ENCODE results near the gene SLC24A3.

SLC24A3 gene

DNA sequence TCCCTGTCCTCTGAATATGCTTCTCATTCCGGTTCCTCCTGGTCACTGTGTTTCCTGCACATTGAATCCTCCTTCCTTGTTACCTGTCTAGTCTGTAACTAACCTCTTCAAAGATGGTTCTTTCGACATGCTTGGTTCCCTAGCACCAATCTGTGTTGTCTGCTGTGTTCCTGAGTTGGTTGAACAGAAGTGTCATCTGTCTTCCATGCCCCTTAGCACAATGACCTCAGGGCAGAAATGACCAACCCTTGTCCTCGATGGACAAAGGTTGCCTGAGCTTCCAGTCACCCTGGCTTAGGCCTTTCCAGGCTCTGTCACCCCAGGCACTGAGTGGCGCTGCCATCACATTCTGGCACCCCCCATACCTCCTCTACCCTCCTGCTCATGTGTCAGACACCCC is 278.8 kb downstream of the SLC24A3 start:
- no peaks in the 10 kb centered on the region for H3K9me3 ChIP-seq (ENCODE audit: control insufficient read depth, insufficient read depth, low read depth, low read length)
- no peaks in the 10 kb centered on the region for H3K4me1 ChIP-seq (ENCODE audit: control insufficient read depth, insufficient read depth, low read length)
- no peaks in the 10 kb centered on the region for H3K36me3 ChIP-seq (ENCODE audit: control insufficient read depth, insufficient read depth, low read length)
- no peaks in the 10 kb centered on the region for H3K27me3 ChIP-seq (ENCODE audit: control insufficient read depth, insufficient read depth, low read length)
- H3K4me3 ChIP-seq (ENCODE audit: low read depth, low read length) = no peak overlapping the region
- H3K27ac ChIP-seq (ENCODE audit: low read depth, low read length) = no peak overlapping the region
- H3K9ac ChIP-seq (ENCODE audit: low read length) = no peak overlapping the region

- Histone ChIP-seq H3K9ac (ENCODE audit: low read length) (no peak overlapping the region), H3K27me3 (ENCODE audit: control insufficient read depth, insufficient read depth, low read length) (no peaks in the 10 kb centered on the region), H3K4me3 (ENCODE audit: low read depth, low read length) (no peak overlapping the region), H3K36me3 (ENCODE audit: control insufficient read depth, insufficient read depth, low read length) (no peaks in the 10 kb centered on the region), H3K4me1 (ENCODE audit: control insufficient read depth, insufficient read depth, low read length) (no peaks in the 10 kb centered on the region), H3K27ac (ENCODE audit: low read depth, low read length) (no peak overlapping the region), H3K9me3 (ENCODE audit: control insufficient read depth, insufficient read depth, low read depth, low read length) (no peaks in the 10 kb centered on the region)
Measured at GRCh38 chr20:19492116-19492515, 279.7 kb downstream of the SLC24A3 start.

- Histone ChIP-seq H3K9ac (ENCODE audit: low read length) (no peak overlapping the region), H3K9me3 (ENCODE audit: control insufficient read depth, insufficient read depth, low read depth, low read length) (no peaks in the 10 kb centered on the region), H3K4me1 (ENCODE audit: control insufficient read depth, insufficient read depth, low read length) (no peaks in the 10 kb centered on the region), H3K36me3 (ENCODE audit: control insufficient read depth, insufficient read depth, low read length) (no peaks in the 10 kb centered on the region), H3K27ac (ENCODE audit: low read depth, low read length) (no peak overlapping the region), H3K27me3 (ENCODE audit: control insufficient read depth, insufficient read depth, low read length) (no peaks in the 10 kb centered on the region), H3K4me3 (ENCODE audit: low read depth, low read length) (no peak overlapping the region)
Measured at GRCh38 chr20:19492687-19493336, 280.4 kb downstream of the SLC24A3 start.

DNA sequence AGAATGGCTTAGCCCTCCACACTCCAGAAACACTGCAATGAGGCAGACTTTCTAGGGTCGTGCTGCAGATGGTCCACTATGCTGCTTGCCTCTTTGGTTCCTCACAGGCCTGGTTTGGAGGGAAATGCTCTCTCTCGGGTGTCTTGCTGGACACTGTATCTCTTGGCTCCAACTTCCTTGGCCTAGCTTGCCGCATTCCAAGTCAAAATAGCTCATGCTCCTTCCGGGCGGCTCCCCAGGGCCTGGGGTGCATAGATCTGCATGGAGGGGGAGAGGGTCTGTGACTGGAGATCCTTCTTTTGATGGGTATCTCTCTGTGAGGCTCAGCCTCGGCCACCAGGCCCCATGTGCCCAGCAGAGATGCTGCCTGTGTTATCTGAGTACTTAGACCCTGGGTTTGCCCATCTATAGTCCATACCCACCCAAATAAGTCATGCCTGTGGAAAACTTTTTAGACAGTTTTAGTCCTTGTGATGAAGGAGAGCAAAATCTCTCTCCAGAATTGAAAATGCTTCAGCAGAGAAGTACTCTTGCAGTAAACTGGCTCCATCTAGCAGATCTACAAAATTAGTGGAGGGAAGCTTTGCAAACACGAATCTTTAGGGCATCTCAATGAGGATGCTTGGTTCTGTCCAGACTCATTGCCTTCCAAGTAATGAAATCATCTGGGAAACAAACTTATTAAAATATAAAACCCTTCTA is 281.5 kb downstream of the SLC24A3 start:
- no peaks in the 10 kb centered on the region for H3K27me3 ChIP-seq (ENCODE audit: control insufficient read depth, insufficient read depth, low read length)

DNA sequence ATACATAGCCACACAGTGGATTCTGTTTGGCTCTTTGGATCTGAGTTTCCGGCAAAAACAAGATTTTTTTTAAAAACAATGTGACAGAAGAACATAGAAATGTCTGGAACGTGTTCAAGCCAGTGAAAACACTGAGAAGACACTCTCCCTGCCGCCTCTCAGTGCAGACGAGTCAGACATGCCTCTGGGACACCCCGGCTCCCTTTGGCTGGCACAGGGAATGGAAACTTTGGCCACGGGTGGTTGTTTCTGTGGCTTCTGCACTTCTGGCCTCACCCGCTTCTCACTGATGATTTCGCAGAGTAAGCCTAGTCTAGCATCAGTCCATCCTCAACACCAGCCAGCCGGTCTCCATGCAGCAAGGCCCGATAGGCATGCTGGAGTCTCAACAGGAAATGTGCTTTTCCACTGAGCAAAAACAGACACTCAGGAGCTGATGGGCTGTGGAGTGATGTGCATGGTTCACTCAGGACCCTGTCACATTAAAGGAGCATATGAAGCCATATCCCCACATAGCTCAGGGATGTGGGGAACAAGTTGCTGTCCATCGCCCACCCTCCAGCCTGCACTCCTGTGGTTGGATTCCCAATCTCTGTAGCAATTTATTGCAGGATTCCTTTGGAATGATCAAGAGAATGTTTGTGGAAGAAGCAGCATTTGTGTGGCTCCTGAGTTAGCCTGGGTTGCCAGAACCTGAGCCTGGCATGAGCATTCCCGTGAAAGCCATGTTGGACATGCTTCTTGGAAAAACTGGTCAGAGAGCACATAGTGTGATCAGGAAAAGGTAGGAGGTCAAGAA is 283.7 kb downstream of the SLC24A3 start:
- no peaks in the 10 kb centered on the region for H3K27me3 ChIP-seq (ENCODE audit: control insufficient read depth, insufficient read depth, low read length)
- H3K27ac ChIP-seq (ENCODE audit: low read depth, low read length) = no peak overlapping the region
- no peaks in the 10 kb centered on the region for H3K4me1 ChIP-seq (ENCODE audit: control insufficient read depth, insufficient read depth, low read length)

More for the DNA sequence above, 281.5 kb downstream of the SLC24A3 start:
- Histone ChIP-seq H3K4me3 (ENCODE audit: low read depth, low read length) (no peak overlapping the region), H3K4me1 (ENCODE audit: control insufficient read depth, insufficient read depth, low read length) (no peaks in the 10 kb centered on the region), H3K9me3 (ENCODE audit: control insufficient read depth, insufficient read depth, low read depth, low read length) (no peaks in the 10 kb centered on the region), H3K27ac (ENCODE audit: low read depth, low read length) (no peak overlapping the region), H3K9ac (ENCODE audit: low read length) (no peak overlapping the region), H3K36me3 (ENCODE audit: control insufficient read depth, insufficient read depth, low read length) (no peaks in the 10 kb centered on the region)

DNA sequence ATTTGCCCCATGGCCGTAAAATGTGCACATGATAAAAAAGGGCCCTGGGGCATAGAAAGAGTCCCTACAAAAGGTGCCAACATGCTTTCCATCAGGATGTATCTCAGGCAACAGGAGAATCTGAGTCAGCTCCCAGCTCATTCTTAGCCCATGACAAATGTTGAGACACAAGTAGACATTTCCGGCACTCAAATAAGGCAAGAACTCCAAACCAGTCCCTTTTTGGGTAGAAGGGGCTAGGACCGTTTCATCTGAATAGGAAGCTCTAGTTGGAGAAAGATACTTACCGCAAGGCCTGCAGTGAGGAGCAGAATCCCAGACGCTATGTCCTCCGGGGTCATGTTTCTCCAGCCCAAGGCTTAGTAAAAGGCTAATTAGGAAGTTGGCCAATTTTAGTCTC is 284.6 kb downstream of the SLC24A3 start:
- Histone ChIP-seq H3K36me3 (ENCODE audit: control insufficient read depth, insufficient read depth, low read length) (no peaks in the 10 kb centered on the region), H3K4me1 (ENCODE audit: control insufficient read depth, insufficient read depth, low read length) (no peaks in the 10 kb centered on the region), H3K4me3 (ENCODE audit: low read depth, low read length) (no peak overlapping the region), H3K27ac (ENCODE audit: low read depth, low read length) (no peak overlapping the region), H3K9ac (ENCODE audit: low read length) (no peak overlapping the region), H3K27me3 (ENCODE audit: control insufficient read depth, insufficient read depth, low read length) (no peaks in the 10 kb centered on the region), H3K9me3 (ENCODE audit: control insufficient read depth, insufficient read depth, low read depth, low read length) (no peaks in the 10 kb centered on the region)

More for the DNA sequence above, 283.7 kb downstream of the SLC24A3 start:
- Histone ChIP-seq H3K36me3 (ENCODE audit: control insufficient read depth, insufficient read depth, low read length) (no peaks in the 10 kb centered on the region), H3K4me3 (ENCODE audit: low read depth, low read length) (no peak overlapping the region), H3K9me3 (ENCODE audit: control insufficient read depth, insufficient read depth, low read depth, low read length) (no peaks in the 10 kb centered on the region), H3K9ac (ENCODE audit: low read length) (no peak overlapping the region)

DNA sequence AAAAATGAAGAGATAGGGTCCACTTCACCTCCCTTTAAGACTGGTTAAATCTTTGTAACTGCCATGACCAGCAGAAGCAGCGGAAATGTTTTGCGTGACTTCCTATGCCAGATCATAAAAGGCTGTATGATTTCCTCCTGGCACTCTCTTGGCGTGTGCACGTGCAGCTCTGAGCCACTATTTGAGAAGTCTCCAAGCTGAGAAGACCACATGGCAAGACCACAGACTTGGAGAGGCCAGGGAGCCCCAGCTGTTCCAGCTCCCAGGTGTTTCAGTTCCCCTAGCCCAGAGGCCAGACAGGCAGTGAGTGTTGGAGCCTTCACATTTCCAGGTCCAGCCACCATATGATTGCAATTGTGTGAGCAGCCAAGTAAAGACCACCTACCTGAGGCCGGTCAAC is 286.3 kb downstream of the SLC24A3 start:
- Histone ChIP-seq H3K27ac (ENCODE audit: low read depth, low read length) (no peak overlapping the region), H3K9ac (ENCODE audit: low read length) (no peak overlapping the region), H3K27me3 (ENCODE audit: control insufficient read depth, insufficient read depth, low read length) (no peaks in the 10 kb centered on the region), H3K36me3 (ENCODE audit: control insufficient read depth, insufficient read depth, low read length) (no peaks in the 10 kb centered on the region), H3K9me3 (ENCODE audit: control insufficient read depth, insufficient read depth, low read depth, low read length) (no peaks in the 10 kb centered on the region), H3K4me1 (ENCODE audit: control insufficient read depth, insufficient read depth, low read length) (no peaks in the 10 kb centered on the region), H3K4me3 (ENCODE audit: low read depth, low read length) (no peak overlapping the region)

- Histone ChIP-seq H3K27ac (ENCODE audit: low read depth, low read length) (no peak overlapping the region), H3K9ac (ENCODE audit: low read length) (no peak overlapping the region), H3K9me3 (ENCODE audit: control insufficient read depth, insufficient read depth, low read depth, low read length) (no peaks in the 10 kb centered on the region), H3K36me3 (ENCODE audit: control insufficient read depth, insufficient read depth, low read length) (no peaks in the 10 kb centered on the region), H3K4me1 (ENCODE audit: control insufficient read depth, insufficient read depth, low read length) (no peaks in the 10 kb centered on the region), H3K4me3 (ENCODE audit: low read depth, low read length) (no peak overlapping the region), H3K27me3 (ENCODE audit: control insufficient read depth, insufficient read depth, low read length) (no peaks in the 10 kb centered on the region)
Measured at GRCh38 chr20:19501476-19502115, 289.2 kb downstream of the SLC24A3 start.

GRCh38 chr20:19502169-19502568 is 289.7 kb downstream of the SLC24A3 start:
- no peak overlapping the region for H3K27ac ChIP-seq (ENCODE audit: low read depth, low read length)
- no peaks in the 10 kb centered on the region for H3K27me3 ChIP-seq (ENCODE audit: control insufficient read depth, insufficient read depth, low read length)
- H3K4me1 ChIP-seq (ENCODE audit: control insufficient read depth, insufficient read depth, low read length) = no peaks in the 10 kb centered on the region
- no peaks in the 10 kb centered on the region for H3K36me3 ChIP-seq (ENCODE audit: control insufficient read depth, insufficient read depth, low read length)
- no peak overlapping the region for H3K9ac ChIP-seq (ENCODE audit: low read length)
- H3K9me3 ChIP-seq (ENCODE audit: control insufficient read depth, insufficient read depth, low read depth, low read length) = no peaks in the 10 kb centered on the region
- H3K4me3 ChIP-seq (ENCODE audit: low read depth, low read length) = no peak overlapping the region

GRCh38 chr20:19504251-19504650 is 291.8 kb downstream of the SLC24A3 start:
- no peak overlapping the region for H3K27ac ChIP-seq (ENCODE audit: low read depth, low read length)
- no peak overlapping the region for H3K9ac ChIP-seq (ENCODE audit: low read length)

DNA sequence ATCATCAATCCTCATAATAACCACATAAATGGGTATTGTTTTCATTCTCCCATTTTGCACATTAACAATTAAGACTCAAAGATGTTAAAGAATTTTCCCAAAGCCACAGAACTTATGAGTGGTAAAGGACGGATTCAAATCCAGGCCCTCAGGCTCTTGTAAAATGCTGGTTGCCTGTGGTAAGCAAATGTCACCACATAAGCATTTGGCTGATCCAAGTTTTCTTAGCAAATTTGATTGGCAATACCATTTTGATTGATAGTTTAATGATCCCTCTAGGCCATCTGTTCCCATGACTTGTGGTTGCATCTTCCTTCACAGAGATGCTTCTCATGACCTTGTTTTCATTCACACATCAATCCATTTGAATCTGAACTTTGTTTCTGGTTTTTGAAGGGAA is 293.6 kb downstream of the SLC24A3 start:
- Histone ChIP-seq H3K4me3 (ENCODE audit: low read depth, low read length) (no peak overlapping the region), H3K4me1 (ENCODE audit: control insufficient read depth, insufficient read depth, low read length) (no peaks in the 10 kb centered on the region), H3K9me3 (ENCODE audit: control insufficient read depth, insufficient read depth, low read depth, low read length) (no peaks in the 10 kb centered on the region), H3K36me3 (ENCODE audit: control insufficient read depth, insufficient read depth, low read length) (no peaks in the 10 kb centered on the region), H3K9ac (ENCODE audit: low read length) (no peak overlapping the region), H3K27ac (ENCODE audit: low read depth, low read length) (no peak overlapping the region), H3K27me3 (ENCODE audit: control insufficient read depth, insufficient read depth, low read length) (no peaks in the 10 kb centered on the region)

More at GRCh38 chr20:19504251-19504650, 291.8 kb downstream of the SLC24A3 start:
- H3K9me3 ChIP-seq (ENCODE audit: control insufficient read depth, insufficient read depth, low read depth, low read length) = no peaks in the 10 kb centered on the region
- no peaks in the 10 kb centered on the region for H3K27me3 ChIP-seq (ENCODE audit: control insufficient read depth, insufficient read depth, low read length)
- no peaks in the 10 kb centered on the region for H3K4me1 ChIP-seq (ENCODE audit: control insufficient read depth, insufficient read depth, low read length)
- H3K36me3 ChIP-seq (ENCODE audit: control insufficient read depth, insufficient read depth, low read length) = no peaks in the 10 kb centered on the region
- H3K4me3 ChIP-seq (ENCODE audit: low read depth, low read length) = no peak overlapping the region
